Keratinocyte (primary cell): Measurements from ENCODE around the gene PDK2.

Source experiments
- CTCF ChIP-seq, 3 experiments: IDR thresholded peaks in 1 of 3; conservative IDR thresholded peaks in 1 of 3; optimal IDR thresholded peaks in 1 of 3; 2 replicates in 2 of 3; 3 replicates in 1 of 3; pipeline versions ENCODE3 to v1.5.1; 2011; ENCODE audit warnings: low read length in 3 of 3, mild to moderate bottlenecking in 3 of 3, moderate library complexity in 2 of 3, control low read depth in 1 of 3, inconsistent platforms in 1 of 3; ENCODE audit not compliant: insufficient read depth in 2 of 3; ENCODE audit errors: extremely low read depth in 1 of 3
- EZH2 ChIP-seq: IDR thresholded peaks from one replicate; pipeline ENCODE4 v1.6.1; 2012; ENCODE audit warnings: inconsistent platforms, mild to moderate bottlenecking, low read length, moderate library complexity

DNA sequence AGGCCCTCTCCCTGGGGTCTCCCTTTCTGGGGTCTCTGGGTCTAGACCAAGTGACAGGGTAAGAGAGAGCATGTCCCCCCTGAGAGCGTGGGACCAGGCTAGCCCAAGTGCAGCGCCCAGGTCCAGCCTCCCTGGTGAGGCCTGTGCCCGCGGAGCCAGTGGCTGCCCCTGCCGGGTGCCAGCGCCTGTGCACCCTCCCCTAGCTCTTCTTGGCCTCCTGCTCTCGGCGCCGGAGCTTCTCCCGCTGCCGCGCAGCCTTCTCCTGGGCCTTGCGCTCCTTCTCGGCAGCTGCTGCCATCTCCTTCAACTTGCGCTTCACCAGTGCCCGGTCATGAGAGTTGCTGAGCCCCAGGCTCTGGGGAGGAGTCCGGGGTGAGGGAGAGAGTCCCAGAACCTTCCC is 17.5 kb downstream of the PDK2 start:
- TF ChIP-seq CTCF (optimal IDR thresholded peaks at IDR 0.05 in 1 of 3, IDR thresholded peaks at IDR 0.05 in 1 of 3, conservative IDR thresholded peaks at IDR 0.05 in 1 of 3; ENCODE audit: extremely low read depth in 1 of 3, insufficient read depth in 2 of 3, low read length in 3 of 3) (peak in 2 of 3 experiments; percentile 13 to 50), EZH2 (no peak)
